PC-9 (cell line): Measurements from ENCODE around the gene PCDH9. TPM values are rescaled to one million over a fixed set of nuclear protein-coding genes. Genes with fewer than 3 reads are reported as not detected.

Experiments
- BruUV-seq: library from RNA; stranded (reverse); fragments of 400-500 nt; replicated peaks from 2 replicates; lab custom pipeline; 2021; lab: Mats Ljungman, UMichigan
- CTCF ChIA-PET: fragments of 300-600 bp; sonication (Branson Sonifier 250); formaldehyde crosslinking; loops from one replicate; lab custom pipeline; 2022; ENCODE audit warnings: antibody characterized with exemption; lab: Charles Lee
- POLR2A ChIA-PET: fragments of 300-600 bp; sonication (Branson Sonifier 250); formaldehyde crosslinking; loops from one replicate; lab custom pipeline; 2022; ENCODE audit warnings: antibody characterized with exemption; ENCODE audit not compliant: unreplicated experiment; lab: Charles Lee
- DNase-seq, 2 experiments: peaks; one replicate each; pipeline versions ENCODE4 v3.0.0 to v3.0.0-alpha.2; 2015 to 2022; ENCODE audit warnings: mixed read lengths in 1 of 2
- H2AFZ ChIP-seq: fragments of 200-600 bp; sonication (generic); 2 replicates; pipeline ENCODE4 v1.8.1; 2017; ENCODE audit warnings: antibody characterized with exemption
- H3F3A ChIP-seq: fragments of 200-600 bp; sonication (generic); 2 replicates; pipeline ENCODE4 v1.8.1; 2017; ENCODE audit warnings: antibody characterized with exemption, mild to moderate bottlenecking, low read depth; ENCODE audit not compliant: insufficient read depth
- H3K27ac ChIP-seq: fragments of 200-600 bp; sonication (generic); 2 replicates; pipeline ENCODE4 v1.6.1; 2016; ENCODE audit warnings: mixed run types
- H3K27me3 ChIP-seq: fragments of 200-600 bp; sonication (generic); 2 replicates; pipeline ENCODE4 v1.6.1; 2016; ENCODE audit warnings: low read depth, mixed run types; ENCODE audit not compliant: insufficient read depth
- H3K36me3 ChIP-seq: fragments of 200-600 bp; sonication (generic); 2 replicates; pipeline ENCODE4 v1.6.1; 2016; ENCODE audit warnings: low read depth, mixed run types
- H3K4me1 ChIP-seq: fragments of 200-600 bp; sonication (generic); replicated peaks from 2 replicates; pipeline ENCODE4 v1.6.1; 2016; ENCODE audit warnings: mixed run types; ENCODE audit not compliant: insufficient read depth
- H3K4me2 ChIP-seq: fragments of 200-600 bp; sonication (generic); 2 replicates; pipeline ENCODE4 v1.6.1; 2017; ENCODE audit warnings: mixed run types
- H3K4me3 ChIP-seq: fragments of 200-600 bp; sonication (generic); 2 replicates; pipeline ENCODE4 v1.6.1; 2016; ENCODE audit warnings: mixed run types
- H3K79me2 ChIP-seq: fragments of 200-600 bp; sonication (generic); 2 replicates; pipeline ENCODE4 v1.6.1; 2017; ENCODE audit warnings: low read depth, mixed run types
- H3K9me2 ChIP-seq: fragments of 200-600 bp; sonication (generic); 2 replicates; pipeline ENCODE4 v1.8.1; 2017; ENCODE audit warnings: mild to moderate bottlenecking; ENCODE audit not compliant: insufficient read depth
- H3K9me3 ChIP-seq: fragments of 200-600 bp; sonication (generic); 2 replicates; pipeline ENCODE4 v1.8.1; 2016; ENCODE audit warnings: low read depth; ENCODE audit not compliant: insufficient read depth
- H4K20me1 ChIP-seq: fragments of 200-600 bp; sonication (generic); 2 replicates; pipeline ENCODE4 v1.8.1; 2017; ENCODE audit not compliant: insufficient read depth
- EZH2 ChIP-seq: fragments of 200-600 bp; sonication (generic); IDR thresholded peaks from 2 replicates; pipeline ENCODE4 v1.8.0; 2017; ENCODE audit warnings: antibody characterized with exemption, low read depth
- intact Hi-C: fragments of 100-400 bp; cut with micrococcal nuclease; formaldehyde crosslinking; loops from one replicate; pipeline ENCODE4 v1.10.0; 2022; ENCODE audit not compliant: unreplicated experiment
- total RNA-seq: library from RNA; stranded (reverse); gene quantifications from 2 replicates; pipeline ENCODE4 v1.2.3, GENCODE V29; 2021
- TF ChIP-seq, protein P1 (sequence below): fragments of 200-600 bp; sonication (generic); conservative IDR thresholded peaks from 2 replicates; pipeline ENCODE4 v1.6.1; 2017; ENCODE audit warnings: mixed run types, antibody characterized with exemption, mild to moderate bottlenecking, moderate library complexity

Gene PCDH9
- total RNA-seq, 1 experiment from 2014 or later: 0.37 TPM

DNA sequence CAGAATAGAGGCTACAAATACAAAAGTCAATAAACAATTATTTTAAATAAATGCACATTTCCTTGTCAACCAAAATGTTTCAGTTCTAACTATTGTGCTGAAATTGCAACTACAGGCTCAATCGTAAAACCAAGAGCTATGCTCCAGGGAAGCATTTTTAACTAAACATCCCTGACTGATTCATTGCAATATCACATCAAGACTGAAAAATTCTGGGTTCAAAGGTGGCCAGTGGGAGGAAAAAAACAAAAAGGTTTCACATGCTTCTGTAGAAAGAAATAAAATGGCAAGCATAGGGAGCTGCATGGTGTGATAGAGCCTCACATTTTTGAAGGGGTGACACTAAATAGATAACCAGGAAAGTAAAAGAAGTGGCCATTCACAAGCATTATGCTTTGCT, 862.8 kb downstream of the PCDH9 start:
- Histone ChIP-seq H3K4me1 (no peaks in the 10 kb centered on the region), H3K36me3 (no peaks in the 10 kb centered on the region), H3K4me3 (no peak overlapping the region), H3K79me2 (no peaks in the 10 kb centered on the region), H3F3A (no peaks in the 10 kb centered on the region; the same call in 1 of the 2 replicates), H3K27me3 (no peaks in the 10 kb centered on the region), H3K4me2 (no peak overlapping the region), H2AFZ (no peak overlapping the region), H3K9me2 (no peaks in the 10 kb centered on the region; the same call in 1 of the 2 replicates), H3K9me3 (no peaks in the 10 kb centered on the region), H3K27ac (no peak overlapping the region), H4K20me1 (no peaks in the 10 kb centered on the region)
- no TSS peak for BruUV-seq
- POLR2A ChIA-PET: no interaction called here
- CTCF ChIA-PET: no interaction called here
- no peak for TF ChIP-seq EZH2
- TF ChIP-seq, protein P1, sequence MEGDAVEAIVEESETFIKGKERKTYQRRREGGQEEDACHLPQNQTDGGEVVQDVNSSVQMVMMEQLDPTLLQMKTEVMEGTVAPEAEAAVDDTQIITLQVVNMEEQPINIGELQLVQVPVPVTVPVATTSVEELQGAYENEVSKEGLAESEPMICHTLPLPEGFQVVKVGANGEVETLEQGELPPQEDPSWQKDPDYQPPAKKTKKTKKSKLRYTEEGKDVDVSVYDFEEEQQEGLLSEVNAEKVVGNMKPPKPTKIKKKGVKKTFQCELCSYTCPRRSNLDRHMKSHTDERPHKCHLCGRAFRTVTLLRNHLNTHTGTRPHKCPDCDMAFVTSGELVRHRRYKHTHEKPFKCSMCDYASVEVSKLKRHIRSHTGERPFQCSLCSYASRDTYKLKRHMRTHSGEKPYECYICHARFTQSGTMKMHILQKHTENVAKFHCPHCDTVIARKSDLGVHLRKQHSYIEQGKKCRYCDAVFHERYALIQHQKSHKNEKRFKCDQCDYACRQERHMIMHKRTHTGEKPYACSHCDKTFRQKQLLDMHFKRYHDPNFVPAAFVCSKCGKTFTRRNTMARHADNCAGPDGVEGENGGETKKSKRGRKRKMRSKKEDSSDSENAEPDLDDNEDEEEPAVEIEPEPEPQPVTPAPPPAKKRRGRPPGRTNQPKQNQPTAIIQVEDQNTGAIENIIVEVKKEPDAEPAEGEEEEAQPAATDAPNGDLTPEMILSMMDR: no peak
- intact Hi-C loops: no loop called here
- DNase-seq: no peak

DNA sequence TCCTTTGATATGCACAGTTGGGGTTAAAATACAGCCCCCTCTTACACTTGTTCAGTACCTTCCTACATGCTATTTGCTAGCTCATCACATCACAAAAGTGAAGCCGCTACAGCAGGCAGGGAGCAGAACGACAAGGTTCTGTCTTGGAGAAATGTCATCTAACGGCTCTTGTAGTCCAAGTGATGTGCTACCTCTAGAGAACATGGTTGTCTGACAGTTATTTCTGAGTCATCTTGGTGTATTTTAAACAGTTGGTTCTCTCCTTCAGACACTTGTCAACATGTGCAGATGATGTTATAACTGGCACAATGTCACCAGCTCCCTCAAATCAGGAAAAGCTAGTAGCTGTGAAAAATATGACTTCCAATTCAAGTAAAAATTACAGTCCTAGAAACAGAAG, 865.0 kb downstream of the PCDH9 start:
- Histone ChIP-seq H4K20me1 (no peaks in the 10 kb centered on the region), H3K9me2 (no peaks in the 10 kb centered on the region), H3K4me1 (no peaks in the 10 kb centered on the region), H3F3A (no peaks in the 10 kb centered on the region; the same call in 1 of the 2 replicates), H3K4me3 (no peak overlapping the region), H2AFZ (no peak overlapping the region), H3K27ac (no peak overlapping the region), H3K4me2 (no peak overlapping the region), H3K79me2 (no peaks in the 10 kb centered on the region), H3K27me3 (no peaks in the 10 kb centered on the region), H3K9me3 (no peaks in the 10 kb centered on the region), H3K36me3 (no peaks in the 10 kb centered on the region)
- TF ChIP-seq, protein P1: no peak
- TF ChIP-seq EZH2: no peak
- intact Hi-C loops: no loop called here
- DNase-seq: no peak
- ChIA-PET POLR2A (no interaction called here), CTCF (no interaction called here)
- BruUV-seq: no TSS peak

DNA sequence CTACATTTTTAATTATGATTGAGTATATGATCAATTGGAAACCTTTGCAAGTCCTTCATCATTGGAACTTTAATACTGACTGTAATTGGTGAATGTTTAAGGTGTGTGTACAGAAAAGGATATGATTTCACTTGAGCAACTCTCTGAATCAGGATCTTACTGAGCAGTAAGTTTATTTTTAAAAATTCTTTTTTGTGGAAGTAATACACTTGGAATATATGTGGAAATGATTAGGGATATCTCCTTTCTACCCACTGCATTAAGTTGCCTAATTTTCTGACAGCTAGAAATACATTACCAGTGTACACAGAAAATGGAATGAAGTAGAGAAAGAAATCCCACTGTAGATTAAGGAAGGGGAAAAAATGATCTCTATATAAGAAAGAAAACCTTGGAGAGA, 865.8 kb downstream of the PCDH9 start:
- ChIA-PET POLR2A (no interaction called here), CTCF (no interaction called here)
- no peaks in the 10 kb centered on the region for H3K9me3 ChIP-seq
- no peak overlapping the region for H2AFZ ChIP-seq
- no peak overlapping the region for H3K27ac ChIP-seq
- no peaks in the 10 kb centered on the region for H3K9me2 ChIP-seq
- TF ChIP-seq, protein P1: no peak
- no peak for TF ChIP-seq EZH2
- no peaks in the 10 kb centered on the region; the same call in 1 of the 2 replicates for H3F3A ChIP-seq
- H3K4me1 ChIP-seq: no peaks in the 10 kb centered on the region
- no peak overlapping the region for H3K4me2 ChIP-seq
- intact Hi-C loops: no loop called here
- no peaks in the 10 kb centered on the region for H3K27me3 ChIP-seq
- DNase-seq: no peak
- H4K20me1 ChIP-seq: no peaks in the 10 kb centered on the region
- H3K79me2 ChIP-seq: no peaks in the 10 kb centered on the region
- no peak overlapping the region for H3K4me3 ChIP-seq
- no TSS peak for BruUV-seq
- no peaks in the 10 kb centered on the region for H3K36me3 ChIP-seq
